ENCODE measurements around the gene ABCC1.
A peak's percentile ranks its signal among the peaks of the same experiment; 100 is the strongest.

The ABCC1 gene

DNA sequence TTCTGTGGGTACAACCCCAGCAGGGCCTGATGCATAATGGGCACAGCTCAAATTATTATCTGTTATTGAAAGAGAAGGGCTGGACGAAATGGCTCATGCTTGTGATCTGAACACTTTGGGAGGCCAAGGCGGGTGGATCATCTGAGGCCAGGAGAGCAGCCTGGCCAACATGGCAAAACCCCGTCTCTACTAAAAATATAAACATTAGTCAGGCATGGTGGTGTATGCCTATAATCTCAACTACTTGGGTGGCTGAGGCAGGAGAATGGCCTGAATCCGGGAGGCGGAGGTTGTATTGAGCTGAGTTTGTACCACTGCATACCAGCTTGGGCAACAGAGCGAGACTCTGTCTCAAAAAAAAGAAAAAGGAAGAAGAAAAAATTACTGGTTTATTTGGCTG lies 100.7 kb downstream of the ABCC1 start:
- no peak for DNase-seq

DNA sequence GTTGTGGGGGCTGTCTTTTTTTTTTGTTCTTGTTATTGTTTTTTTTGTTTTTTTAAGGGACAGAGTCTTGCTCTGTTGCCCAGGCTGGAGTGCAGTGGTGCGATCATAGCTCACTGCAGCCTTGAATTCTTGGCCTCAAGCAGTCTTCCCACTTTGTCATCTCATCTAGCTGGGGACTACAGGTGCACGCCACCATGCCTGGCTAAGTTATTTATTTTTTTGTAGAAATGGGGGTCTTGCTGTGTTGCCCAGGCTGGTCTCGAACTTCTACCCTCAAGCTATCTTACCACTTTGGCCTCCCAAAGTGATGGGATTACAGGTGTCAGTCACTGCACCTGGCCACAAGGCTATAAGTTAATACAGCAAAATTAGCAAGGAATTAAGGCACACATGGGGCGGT lies 101.7 kb downstream of the ABCC1 start:
- DNase-seq = no peak

DNA sequence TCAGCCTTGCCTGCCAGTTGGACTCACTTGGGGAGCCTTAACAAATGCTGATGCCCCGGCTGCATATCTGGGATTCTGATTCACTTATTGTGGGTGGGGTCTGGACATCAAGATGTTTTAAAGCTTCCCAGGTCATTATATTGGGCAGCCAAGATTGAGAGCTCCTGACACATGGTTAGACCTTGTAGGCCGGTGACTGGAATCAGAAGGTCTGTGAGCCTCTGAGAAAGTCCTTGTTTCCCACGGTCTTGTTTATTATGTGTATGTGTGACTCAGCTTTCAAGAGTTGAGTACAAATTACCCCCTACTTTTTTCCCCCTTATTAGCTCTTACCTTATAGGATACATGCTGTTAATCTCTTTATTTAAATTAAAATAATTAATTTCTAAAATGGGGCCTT lies 103.5 kb downstream of the ABCC1 start:
- DNase-seq = no peak

DNA sequence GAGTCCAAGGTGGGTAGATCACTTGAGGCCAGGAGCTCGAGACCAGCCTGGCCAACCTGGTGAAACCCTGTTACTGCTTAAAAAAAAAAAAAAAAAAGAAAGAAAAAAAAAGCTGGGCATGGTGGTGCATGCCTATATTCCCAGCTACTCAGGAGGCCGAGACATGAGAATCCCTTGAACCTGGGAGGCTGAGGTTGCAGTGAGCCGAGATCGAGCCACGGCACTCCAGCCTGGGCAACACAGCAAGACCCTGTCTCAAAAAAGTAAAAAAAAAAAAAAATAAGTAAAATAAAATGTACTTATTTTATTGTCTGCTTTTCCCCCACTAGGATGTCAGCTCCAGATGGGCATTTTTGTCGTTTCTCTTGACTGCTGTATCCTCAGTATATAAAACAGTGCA lies 107.7 kb downstream of the ABCC1 start:
- DNase-seq = no peak

DNA sequence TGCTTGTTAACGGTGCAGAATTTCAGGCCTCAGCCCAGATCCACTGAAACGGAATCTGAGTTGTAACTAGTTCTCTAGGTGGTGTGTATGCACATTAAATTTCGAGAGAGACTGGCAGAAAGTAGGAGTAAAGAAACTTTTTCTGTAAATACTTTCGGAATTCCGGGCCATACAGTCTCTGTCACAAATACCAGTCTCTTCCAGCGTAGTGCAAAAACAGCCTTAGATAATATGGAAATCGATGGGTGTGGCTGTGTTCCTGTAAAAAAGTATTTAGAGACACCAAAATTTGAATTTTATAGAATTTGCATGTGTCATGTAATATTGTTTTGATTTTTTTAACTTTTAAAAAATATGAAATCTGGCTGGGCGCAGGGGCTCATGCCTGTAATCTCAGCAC lies 109.7 kb downstream of the ABCC1 start:
- no peak for DNase-seq

DNA sequence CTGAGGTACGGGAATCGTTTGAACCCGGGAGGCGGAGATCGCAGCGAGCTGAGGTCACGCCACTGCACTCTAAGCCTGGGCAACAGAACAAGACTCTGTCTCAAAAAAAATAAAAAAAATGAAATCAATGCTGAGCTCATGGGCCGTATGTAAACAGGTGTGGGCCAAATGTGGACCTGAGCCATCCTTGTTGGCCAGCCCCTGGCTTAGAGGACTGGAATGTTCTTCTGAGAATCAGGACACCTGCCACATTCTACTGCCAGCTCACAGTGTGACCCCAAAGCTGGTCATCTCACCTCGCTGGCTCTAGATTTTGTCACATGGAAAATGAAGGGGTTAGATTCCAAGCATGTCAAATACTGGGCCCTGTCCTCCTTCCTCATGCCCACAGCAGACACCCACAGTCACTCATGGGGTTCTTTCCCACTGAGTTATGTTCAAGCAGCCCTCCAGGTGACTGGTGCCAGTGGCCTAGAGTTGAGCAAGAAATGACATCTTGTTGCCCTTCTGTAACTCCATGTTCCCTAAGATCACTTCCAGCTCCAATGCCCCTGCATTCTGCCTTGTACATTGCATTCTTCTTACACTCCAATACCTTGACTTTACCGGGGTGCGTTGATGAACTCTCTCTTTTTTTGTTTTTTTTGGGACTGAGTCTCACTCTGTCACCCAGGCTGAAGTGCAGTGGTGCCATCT lies 110.6 kb downstream of the ABCC1 start:
- no peak for DNase-seq

DNA sequence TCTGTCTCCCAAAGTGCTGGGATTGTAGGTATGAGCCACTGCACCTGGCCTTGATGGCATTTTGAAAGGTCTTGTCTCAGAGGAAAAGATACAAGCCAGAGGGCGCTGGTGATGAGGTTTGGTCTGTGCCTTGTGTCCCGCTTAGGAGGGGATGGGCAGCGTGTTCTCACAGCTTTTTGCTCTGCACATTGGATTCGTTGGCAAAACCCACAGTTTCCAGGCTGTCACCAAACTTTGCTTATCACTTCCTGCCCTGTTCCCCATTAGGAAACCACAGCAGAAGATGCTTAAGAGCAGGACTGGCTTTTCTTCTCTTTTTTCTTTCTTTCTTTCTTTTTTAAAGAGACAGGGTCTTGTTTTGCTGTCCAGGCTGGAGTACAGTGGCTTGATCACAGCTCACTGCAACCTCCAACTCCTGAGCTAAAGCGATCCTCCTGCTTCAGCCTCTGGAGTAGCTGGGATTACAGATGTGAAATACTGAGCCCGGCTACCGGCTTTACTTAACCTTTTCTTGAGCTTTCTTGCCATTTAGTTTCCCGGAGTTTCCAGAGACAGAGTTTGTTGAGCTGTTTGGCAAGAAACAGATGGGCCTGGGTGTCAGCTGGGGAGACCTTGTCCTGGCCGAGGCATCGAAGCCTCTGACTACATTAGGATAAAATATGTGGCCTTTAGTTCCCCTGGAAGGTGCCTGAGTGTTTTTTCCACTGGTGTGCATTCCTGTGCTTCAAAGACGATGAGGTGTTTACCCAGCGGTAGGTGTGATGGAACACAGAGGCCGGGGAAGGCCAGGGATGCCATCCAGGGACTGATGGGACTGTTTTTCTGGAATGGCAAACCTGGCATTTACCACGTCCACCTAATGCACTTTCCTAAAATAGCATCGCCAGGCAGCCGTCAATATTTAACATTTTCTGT lies 112.9 kb downstream of the ABCC1 start:
- DNase-seq = peak in 1 of 3 donors; percentile 38

DNA sequence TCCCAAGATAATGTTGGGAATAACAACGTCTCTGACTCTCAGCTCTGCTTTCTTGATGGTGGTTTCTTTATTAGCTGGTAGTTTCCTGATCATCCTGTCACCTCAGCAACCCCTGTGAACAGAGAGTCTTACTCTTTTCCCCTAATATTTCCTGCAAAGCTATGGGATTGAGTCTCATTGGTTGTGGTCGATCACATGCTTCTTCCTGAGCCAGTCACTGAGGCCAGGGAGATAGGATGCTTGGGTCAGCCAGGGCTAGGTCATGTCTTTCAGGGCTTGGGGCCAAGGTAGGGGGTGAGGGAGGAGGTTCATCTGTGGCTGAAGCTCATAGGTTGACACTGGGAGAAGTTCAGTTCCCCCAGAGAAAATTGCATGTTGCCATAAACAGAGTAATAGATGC lies 114.3 kb downstream of the ABCC1 start:
- no peak for DNase-seq

DNA sequence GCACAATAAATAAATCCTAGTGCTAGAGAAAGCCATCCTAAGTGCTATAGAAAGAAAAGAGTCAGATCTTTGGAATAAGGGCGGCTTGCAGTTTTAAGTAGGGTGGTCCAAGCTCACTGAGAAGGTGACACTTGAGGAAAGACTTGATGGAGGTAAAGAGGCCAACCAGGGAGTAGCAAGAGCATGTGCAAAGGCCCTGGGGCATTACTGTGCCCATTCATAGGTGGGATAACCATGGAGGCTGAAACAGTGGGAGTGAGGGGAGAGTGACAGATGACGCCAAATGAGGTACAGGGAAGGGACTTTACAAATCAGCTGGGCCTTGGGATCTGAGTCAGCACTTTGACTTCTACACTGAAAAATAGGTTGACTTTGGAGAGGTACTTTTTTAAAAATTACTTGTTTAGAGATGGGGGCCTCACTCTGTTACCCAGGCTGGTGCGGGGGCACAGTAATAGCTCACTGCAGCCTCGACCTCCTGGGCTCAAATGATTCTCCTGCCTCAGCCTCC lies 115.5 kb downstream of the ABCC1 start:
- DNase-seq = no peak

DNA sequence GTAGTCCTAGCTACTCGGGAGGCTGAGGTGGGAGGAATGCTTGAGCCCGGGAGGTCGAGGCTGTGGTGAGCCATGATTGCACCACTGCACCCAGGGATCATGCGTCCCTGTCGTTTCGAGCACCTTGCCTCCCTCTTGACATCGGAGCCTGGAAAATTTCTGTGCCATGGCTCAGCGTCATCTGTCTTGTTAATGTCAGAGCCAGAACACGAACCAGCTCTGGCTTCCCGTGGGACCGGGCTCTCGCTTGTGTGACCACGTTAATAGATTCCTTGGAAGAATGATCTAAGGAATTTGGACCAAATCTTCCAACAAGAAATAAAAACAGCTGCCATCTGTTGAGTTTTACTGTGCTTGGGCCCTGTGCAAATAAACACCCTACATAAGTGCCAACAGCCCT lies 117.7 kb downstream of the ABCC1 start:
- no peak for DNase-seq

DNA sequence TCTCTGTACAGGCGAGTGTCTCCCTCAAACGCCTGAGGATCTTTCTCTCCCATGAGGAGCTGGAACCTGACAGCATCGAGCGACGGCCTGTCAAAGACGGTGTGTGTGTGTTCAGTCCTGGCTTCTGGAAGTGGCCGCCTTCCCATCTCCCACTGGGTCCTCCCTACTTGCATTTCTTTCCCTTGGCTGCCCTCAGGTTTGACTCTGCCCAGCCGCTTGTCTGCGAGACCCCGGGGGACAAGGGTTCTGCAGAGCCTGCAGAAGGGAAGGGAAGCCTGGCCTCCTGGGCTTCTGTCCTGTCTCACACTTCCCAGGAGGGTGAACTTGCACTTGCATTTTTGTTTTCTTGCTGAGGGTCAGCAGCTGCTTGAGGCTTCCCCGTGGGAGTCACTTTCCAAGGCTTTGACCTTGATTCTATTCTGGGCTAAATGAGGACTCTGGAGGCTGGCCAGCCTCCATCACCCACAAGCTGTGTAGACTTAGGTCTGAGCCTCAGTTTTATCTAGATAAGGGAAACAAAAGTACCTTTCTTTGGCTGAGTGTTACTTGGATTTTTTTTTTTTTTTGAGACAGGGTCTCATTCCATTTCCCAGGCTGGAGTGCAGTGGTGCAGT lies 122.3 kb downstream of the ABCC1 start:
- peak in 1 of 3 donors; percentile 27 for DNase-seq

DNA sequence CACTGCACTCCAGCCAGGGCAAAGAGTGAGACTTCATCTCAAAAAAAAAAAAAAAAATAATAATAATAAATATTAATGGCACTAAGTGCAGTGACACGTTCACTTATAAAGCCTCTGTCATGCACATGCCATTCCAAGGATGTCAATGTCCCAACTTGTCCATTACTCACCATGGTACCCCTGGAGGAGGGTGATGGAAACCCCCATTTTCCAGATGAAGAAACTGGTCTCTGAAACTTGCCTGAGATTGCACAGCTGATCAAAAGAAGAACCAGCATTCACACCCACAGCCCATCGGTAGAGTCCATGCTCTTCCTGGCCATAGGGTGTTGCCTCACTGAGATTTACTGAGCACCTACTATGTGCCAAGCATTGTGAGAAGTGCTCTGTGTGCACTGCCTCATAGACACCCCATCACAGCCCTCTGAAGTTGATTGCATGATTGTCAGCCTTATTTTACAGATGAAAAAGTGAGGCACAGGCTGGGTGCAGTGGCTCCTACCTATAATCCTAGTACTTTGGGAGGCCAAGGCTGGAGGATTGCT lies 123.7 kb downstream of the ABCC1 start:
- peak; percentile 81 to 86 (median 82) for DNase-seq

DNA sequence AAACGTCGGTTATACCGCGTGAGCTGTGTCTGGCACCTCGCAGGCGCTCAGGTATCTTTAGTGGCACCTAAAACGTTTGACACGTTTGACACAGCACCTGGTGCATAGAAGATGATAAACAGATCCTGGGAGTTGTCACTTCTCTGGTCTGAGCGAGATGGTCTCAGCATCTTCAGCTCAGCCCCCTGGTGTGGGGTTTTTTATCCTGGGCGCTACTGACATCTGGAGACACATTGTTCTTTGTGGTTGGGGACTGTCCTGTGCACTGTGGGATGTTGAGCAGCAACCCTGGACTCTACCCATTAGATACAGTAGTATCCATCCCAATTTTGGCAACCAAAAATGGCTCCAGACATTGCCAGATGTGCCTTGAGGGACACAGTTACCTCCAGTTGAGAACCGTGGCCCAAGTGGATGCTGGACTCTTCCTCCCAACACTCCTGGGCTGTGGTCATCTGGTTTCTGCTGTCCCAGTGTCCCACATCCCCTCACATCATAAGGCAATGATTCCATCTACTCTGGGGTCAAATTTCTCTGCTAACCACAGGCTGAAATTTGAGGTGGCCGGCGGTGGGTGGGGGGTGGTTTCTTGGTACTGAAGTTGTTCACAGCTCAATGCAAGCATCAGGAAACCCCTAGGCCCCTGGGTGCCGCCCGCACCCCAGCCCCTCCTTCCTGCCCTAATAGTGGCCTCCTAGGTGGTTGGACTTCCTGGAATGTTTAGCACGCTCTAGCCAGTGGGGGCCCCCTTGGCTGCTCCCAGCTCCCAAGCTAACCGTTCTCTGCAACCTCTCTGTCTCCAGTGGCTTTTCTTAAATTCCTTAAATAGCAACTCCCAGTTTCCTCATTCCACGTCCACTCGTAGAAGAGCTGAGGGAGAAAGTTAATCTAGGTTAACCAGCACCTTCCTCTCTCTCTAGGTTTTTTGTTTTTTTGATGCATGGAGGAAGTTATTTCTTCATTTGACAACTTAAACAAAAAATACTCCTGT lies 124.8 kb downstream of the ABCC1 start:
- peak; percentile 18 to 45 (median 28) for DNase-seq

DNA sequence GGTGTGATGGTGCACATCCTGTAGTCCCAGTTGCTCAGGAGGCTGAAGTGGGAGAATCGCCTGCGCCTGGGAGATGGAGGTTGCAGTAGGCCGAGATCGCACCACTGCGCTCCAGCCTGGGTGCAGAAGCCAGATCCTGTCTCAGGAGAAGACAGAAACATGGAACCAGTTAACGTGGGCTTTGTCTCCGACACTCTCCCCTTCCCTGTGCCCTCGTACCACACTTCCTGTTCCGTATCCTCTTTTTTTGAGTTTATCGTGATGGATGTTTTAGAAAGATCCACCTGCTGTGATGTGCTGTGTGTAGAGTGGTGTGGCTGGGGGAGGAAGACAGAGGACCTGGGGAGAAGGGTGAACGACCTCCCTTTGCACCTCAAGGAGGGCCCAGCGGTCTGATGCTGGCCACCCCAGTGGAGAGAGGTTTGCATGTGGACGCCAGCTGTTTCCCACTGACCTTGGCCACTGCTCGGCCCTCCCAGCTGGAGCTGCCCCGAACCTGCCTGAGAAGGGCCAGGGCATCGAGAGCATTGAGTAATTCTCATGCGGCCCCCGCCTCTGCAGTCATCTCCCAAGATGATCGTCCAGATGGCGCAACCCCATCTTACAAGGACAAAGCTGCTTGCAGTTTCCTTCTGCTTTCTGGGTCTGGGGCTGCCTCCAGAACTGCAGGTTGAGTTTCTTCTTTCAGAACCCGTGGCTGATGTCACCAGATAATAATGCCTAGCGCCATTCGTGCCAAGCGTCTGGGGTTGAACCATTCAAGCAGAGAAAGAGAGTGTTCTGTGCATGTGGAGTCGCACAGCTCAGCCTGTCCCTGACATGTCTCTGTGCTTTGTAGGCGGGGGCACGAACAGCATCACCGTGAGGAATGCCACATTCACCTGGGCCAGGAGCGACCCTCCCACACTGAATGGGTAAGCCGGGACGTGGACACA lies 126.3 kb downstream of the ABCC1 start:
- DNase-seq = peak; percentile 95 to 98 (median 96)

DNA sequence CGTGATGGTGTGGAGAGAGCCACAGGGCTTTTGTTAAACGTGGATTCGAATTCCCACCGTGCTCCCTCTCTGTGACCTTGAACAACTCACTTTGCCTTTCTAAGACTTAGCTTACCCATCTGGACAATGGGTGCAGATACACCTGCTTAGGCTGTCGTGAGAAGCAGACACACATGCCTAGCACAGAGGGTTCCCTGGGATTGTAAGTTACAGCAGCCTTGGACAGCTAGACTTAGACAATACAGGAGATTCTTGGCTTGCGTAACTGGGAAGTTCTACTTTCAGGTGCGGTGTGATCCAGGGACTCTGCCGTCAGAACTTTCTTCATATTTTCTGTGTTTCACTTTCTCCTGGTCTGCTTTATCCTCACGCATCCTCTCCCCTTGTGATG lies 127.0 kb downstream of the ABCC1 start:
- DNase-seq = peak; percentile 54 to 71 (median 68)

DNA sequence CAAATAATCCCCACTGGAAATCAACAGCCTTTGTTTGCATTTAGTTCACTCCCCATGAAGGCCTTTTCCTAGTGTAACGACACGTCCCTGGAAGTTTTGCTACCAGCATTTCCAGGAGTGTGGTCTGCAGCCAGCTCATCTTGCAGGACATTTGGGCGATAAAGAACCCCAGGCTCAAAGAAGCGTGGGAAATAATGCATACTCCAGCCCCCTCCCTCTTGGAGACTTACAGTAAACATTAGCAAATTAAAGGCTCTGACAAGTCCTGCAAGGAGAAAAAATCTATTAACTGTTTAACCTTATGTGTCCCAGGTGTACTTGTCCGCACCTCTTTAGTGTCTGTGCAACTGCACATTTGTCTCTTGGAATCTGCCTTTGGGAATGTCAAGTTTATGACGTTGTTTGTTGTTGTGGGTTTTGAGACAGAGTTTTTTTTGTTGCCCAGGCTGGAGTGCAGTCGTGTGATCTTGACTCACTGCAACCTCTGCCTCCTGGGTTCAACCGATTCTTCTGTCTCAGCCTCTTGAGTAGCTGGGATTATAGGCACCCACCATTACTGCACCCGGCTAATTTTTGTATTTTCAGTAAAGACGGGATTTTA lies 131.1 kb downstream of the ABCC1 start:
- DNase-seq = no peak

DNA sequence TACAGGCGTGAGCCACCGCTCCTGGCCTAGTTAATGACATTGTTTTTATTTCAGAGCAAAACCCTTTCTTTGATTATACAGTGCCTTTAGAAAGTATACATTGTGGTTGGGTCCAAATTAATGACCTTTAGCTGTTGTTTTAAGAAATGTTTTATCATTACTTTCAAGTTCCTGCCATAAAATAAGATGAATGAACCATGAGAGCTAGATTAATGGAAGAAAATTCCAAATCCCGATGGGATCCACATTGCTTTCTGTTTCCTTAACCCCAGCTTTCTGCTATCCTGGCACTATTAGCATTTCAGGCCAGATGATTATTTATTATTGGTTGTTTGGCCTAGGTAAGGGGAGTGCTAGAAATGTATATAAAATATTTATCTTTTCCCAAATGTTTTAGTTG lies 131.7 kb downstream of the ABCC1 start:
- no peak for DNase-seq

DNA sequence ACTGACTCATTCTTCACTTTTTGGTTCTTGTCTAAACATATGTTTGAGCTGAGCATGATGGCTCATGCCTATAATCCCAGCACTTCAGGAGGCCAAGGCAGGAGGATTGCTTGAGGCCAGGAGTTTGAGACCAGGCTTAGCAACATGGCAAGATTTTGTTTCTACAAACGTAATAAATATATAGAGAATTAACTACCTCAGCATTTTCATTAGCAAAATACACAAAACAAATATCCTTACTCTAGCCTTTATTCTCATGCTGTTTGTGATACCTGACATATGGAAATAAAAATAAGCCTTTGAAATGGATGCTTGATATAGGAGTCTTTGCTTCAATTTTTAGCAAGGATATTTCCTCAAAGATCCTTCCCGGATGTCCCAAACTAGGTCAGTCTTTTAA lies 132.8 kb downstream of the ABCC1 start:
- no peak for DNase-seq

DNA sequence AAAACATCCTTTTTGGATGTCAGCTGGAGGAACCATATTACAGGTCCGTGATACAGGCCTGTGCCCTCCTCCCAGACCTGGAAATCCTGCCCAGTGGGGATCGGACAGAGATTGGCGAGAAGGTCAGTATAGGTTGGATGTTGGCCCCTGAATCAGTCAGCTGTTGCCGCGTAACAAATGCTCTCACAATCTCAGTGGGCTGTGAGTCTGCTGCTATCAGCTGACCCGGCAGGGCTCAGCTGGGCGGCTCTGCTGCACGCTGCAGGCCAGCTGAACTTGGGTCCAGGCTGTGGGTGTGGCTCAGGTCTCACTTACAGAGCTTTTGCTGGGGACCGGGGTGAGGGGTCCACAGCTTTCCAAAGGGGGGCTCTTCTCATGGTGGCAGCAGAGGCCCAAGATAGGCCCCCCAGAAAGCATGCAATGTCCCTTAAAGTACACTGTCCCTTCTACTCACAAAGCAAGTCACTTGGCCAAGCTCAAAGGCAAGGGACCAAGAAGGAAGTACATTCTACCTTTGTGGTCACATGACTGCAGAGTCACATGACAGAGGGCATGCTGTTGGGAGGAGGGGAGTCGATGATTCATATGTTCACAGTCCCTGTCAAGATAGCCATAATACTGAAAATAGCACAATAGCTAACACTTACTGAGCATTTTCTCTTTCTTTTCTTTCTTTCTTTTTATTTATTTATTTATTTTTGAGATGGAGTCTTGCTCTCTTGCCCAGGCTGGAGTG lies 134.2 kb downstream of the ABCC1 start:
- peak in 2 of 3 donors; percentile 9 to 27 for DNase-seq

DNA sequence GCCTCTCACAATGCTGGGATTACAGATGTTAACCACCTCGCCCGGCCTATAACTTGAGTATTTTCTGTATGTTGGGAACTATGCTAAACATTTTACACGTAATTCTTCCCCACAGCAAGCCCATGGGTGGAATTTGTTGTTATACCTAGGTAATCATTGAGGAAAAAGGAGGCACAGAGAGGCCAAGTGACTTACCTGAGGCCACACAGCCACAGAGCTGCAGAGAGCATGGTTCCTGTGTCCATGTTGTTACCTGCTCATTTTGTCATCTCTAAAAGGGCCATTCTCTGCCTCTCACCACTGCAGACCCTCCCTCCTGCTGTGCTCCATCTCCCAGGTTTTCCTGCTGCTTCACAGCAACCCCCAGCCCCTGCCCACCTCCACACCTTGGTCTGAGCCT lies 135.5 kb downstream of the ABCC1 start:
- DNase-seq = no peak

All from suppressor macrophage treated with lipopolysaccharide for 1 hour (primary cell).